Measurements from ENCODE around the gene TTC23L.
A peak's percentile ranks its signal among the peaks of the same experiment; 100 is the strongest.

The TTC23L gene

GRCh38 chr5:34868791-34869190, 29.8 kb downstream of the TTC23L start:
- DNase-seq (ENCODE audit: low read depth in 2 of 2, low spot score in 1 of 2), result no peak

- no peak for DNase-seq (ENCODE audit: low read depth in 2 of 2, low spot score in 1 of 2)
These were observed 30.3 kb downstream of the TTC23L start for GRCh38 chr5:34869256-34869655.

DNA sequence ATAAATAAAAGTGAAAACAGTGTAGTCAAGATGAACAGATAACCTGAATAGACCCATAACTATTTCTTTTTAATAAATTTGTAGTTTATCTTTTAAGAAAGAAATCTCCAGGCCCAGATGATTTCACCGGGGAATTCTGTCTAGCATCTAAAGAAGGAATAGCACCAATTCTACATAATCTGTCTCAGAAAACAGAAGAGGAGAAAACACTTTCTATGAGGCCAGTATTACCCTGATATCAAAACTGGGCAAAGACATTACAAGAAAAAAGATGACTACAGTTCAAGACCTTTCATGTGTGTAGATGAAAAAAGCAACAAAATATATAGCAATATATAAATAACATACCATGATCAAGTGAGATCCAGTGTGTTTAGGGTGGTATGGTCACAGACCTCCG, 31.4 kb downstream of the TTC23L start:
- no peak for DNase-seq (ENCODE audit: low read depth in 2 of 2, low spot score in 1 of 2)

DNA sequence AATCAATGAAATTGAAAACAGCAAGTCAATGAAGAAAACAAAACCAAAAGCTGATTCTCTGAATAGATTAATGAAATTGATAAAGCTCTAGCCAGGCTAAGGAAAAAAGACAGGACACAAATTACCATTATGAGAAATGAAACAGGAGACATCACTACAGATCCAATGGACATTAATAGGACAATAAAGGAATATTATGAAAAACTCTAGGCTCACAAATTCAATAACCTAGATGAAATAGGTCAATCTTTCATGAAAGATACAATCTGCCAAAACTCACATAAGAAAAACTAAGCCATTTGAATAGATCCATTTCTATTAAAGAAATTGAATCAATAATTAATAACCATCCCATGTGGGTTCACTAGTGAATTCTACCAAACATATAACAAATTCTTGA, 37.3 kb downstream of the TTC23L start:
- no peak for DNase-seq (ENCODE audit: low read depth in 2 of 2, low spot score in 1 of 2)

- DNase-seq (ENCODE audit: low read depth in 2 of 2, low spot score in 1 of 2), result no peak
These were observed 42.3 kb downstream of the TTC23L start for GRCh38 chr5:34881246-34881645.

DNA sequence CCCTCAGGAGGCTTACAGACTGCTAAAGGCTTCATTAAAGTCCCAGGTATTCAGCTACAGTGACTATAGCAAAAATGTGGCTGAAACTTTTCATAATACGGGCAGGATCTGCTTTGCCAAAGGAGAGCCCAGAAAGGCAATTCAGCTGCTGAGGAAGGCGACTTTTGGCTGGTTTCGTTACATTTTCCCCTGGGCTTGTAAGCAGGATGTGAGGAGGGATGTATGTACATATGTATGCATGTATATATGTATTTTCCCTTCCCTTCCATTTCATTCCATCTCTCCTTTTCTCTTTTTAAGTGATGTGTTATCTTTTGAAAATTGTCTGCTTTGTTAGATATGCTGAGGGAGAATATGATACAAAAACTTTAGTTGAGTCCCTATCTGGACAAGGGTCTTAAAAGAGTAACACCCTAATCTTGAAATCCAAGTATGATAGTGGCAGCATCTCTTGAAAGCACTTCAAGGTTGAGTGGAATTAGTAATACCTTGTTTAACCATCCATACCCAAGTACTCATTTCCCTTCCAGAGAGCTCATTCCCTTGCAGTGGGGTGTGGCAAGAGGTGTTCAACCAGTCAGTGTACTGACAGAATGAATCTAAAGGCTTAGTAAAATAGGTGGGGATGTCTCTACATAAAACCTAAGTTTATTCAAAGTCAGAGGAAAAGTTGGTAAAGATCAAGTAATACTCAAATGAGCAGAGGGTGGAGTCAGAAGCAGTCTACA, 47.6 kb downstream of the TTC23L start:
- DNase-seq (ENCODE audit: low read depth in 2 of 2, low spot score in 1 of 2), result no peak

DNA sequence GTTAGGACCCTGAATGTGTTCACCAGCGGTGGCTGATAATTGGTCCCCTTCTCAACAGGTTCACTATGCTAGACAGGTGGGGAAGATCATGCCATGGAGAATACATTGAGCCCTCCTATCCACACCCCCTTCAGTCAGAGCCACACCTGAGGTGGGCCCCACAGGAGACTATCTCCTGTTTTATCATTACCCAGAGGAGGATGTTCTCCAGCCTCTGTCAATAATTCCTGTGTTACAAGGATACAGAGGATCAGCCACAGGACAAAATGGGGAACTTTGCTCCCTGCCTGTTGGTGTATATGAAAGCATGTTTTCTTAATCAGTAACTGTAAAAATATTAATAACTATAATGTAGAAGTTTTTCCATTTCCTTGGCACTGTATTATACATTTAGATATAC, 50.4 kb downstream of the TTC23L start:
- DNase-seq (ENCODE audit: low read depth in 2 of 2, low spot score in 1 of 2), result no peak

DNA sequence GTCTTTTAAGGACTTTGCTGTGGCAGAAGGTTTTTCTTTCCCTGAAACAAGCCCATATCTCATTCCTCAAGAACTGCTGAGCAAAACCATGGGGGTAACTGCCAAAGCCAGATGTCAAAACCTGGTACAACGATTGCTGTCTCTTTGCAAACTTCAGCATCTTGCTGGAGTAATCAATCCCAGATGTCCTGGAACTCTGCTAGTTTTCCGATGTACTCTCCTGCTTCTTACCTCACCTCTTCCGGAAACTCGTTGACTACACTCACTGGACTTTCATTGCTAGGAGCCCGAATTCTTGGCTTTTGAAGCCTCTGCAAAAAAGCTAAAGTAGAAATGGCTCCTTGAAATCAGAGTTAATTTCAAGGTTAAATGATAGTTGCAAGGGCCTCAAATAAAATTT, 53.0 kb downstream of the TTC23L start:
- no peak for DNase-seq (ENCODE audit: low read depth in 2 of 2, low spot score in 1 of 2)

- no peak for DNase-seq (ENCODE audit: low read depth in 2 of 2, low spot score in 1 of 2)
These were observed 53.5 kb downstream of the TTC23L start for GRCh38 chr5:34892414-34892813.

- no peak for DNase-seq (ENCODE audit: low read depth in 2 of 2, low spot score in 1 of 2)
These were observed 55.8 kb downstream of the TTC23L start for GRCh38 chr5:34894716-34895115.

- no peak for DNase-seq (ENCODE audit: low read depth in 2 of 2, low spot score in 1 of 2)
These were observed 56.9 kb downstream of the TTC23L start for GRCh38 chr5:34895641-34896419.

DNA sequence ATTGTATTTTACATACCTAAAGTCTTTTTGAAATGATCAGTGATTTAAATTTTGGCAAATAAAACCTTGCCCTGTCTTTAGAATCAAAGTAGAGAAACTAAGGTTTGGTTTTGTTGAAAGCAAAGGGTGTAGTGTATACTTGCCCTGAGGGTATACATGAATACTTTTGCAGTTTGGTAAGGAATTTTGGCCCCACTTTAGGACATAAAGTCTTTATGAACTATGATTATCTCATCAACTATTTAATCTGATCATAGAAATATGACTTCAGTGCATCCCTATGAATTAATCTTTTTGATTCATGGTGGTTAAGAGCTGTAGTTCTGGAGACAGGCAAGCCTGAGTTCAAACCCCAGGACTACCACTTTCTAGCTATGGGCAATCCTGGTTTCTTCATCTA, 58.7 kb downstream of the TTC23L start:
- DNase-seq (ENCODE audit: low read depth in 2 of 2, low spot score in 1 of 2), result no peak

GRCh38 chr5:34898258-34898895, 59.4 kb downstream of the TTC23L start:
- DNase-seq (ENCODE audit: low read depth in 2 of 2, low spot score in 1 of 2), result peak; percentile 29 to 31

GRCh38 chr5:34899066-34899465, 60.1 kb downstream of the TTC23L start:
- DNase-seq (ENCODE audit: low read depth in 2 of 2, low spot score in 1 of 2), result no peak

- DNase-seq (ENCODE audit: low read depth in 2 of 2, low spot score in 1 of 2), result no peak
These were observed 61.7 kb downstream of the TTC23L start for GRCh38 chr5:34900652-34901051.

DNA sequence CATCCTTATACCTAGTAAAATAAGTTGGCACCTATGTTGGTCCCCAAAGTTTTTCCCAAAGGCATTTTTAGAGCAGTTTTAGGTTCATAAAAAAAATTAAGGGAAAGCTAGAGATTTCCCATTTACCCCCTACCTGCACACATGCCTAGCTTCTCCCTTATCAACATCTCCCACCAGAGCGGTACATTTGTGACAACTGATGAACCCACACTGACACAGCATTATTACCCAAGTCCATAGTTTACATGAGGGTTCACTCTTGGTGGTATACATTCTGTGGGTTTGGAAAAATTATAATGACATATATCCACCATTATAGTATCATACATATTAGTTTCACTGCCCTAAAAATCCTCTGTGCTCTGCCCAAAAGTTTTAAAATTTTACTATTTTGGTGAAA, 64.3 kb downstream of the TTC23L start:
- DNase-seq (ENCODE audit: low read depth in 2 of 2, low spot score in 1 of 2), result no peak

- DNase-seq (ENCODE audit: low read depth in 2 of 2, low spot score in 1 of 2), result no peak
These were observed 66.6 kb downstream of the TTC23L start for GRCh38 chr5:34905564-34905963.

DNA sequence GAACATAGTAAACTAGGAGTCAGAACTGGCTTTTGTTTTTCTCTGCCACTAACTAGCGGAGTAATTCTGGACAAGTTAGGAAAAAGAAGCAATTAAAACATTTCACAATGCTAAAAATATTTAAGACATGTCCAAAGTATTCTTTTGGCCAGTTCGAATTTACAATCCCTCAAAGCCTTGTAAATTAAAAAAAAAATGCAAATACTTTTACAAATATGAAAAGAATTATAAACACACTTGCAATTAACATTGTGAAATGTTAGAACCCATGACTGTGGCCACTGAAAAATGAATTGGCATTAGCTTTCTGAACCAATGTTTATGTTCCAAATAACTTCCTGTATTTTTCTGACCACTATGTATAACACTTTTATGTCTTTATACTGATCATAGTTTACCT, 74.1 kb downstream of the TTC23L start:
- DNase-seq (ENCODE audit: low read depth in 2 of 2, low spot score in 1 of 2), result no peak

DNA sequence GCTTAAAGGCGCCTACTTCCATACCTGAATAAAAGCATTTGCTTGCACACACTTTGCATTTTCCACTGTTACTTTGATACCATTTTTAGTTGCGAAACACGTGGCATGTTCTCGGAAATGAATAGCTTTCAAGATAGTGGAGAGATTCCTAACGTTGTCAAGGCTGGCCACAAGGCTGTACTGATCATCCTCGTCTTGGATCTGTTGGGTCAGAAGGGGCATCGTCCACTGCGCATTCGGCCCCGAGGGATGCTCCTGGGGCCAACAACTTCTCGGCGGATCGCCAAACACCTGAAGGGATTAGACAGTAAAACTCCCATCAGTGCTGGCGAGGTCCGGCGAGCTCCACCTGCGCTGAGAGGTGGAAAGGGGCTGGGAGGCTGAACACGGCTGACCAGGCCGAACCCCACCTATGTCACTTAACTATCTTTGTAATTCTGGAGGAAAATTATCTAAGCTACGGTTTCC, 75.7 kb downstream of the TTC23L start:
- no peak for DNase-seq (ENCODE audit: low read depth in 2 of 2, low spot score in 1 of 2)

- peak; percentile 79 to 86 for DNase-seq (ENCODE audit: low read depth in 2 of 2, low spot score in 1 of 2)
These were observed 76.3 kb downstream of the TTC23L start, which contains the start of the genes BRIX1 and RAD1 for GRCh38 chr5:34915139-34915855. BRIX1 (plus strand) TSS chr5:34915711; CDS start chr5:34915739, 28 bp downstream. RAD1 (minus strand) TSS chr5:34915504; CDS start chr5:34914892, 612 bp downstream.

DNA sequence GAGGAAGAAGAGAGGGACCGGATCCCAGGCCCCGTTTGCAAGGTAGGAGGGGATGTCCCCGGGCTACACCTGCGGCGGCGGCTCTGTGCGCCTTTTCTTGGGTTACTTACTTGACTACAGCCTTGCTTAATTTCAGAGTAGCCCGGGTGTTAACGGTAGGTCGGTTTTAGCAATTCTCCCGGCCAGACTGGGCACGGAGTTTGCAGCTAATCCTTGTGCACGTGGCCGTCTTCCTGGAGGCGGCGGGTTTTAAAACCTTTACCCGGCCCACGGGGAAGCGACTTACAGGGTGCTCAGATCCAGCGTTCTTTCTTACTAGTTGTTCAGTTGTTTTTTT, 76.9 kb downstream of the TTC23L start:
- DNase-seq (ENCODE audit: low read depth in 2 of 2, low spot score in 1 of 2), result no peak
